ENCODE data around the gene BAZ2B.
A peak's percentile ranks its signal among the peaks of the same experiment; 100 is the strongest.

Gene BAZ2B

GRCh38 chr2:159526433-159526832, 89.9 kb downstream of the BAZ2B start:
- DNase-seq, result no peak

GRCh38 chr2:159525012-159525411, 91.3 kb downstream of the BAZ2B start:
- no peak for DNase-seq

- DNase-seq, result no peak
Observed at GRCh38 chr2:159521272-159521671, 95.1 kb downstream of the BAZ2B start.

- DNase-seq, result no peak
Observed at GRCh38 chr2:159518321-159519005, 97.9 kb downstream of the BAZ2B start.

- DNase-seq, result peak; percentile 4
Observed at GRCh38 chr2:159516241-159516758, 100.0 kb downstream of the BAZ2B start.

GRCh38 chr2:159515441-159515840, 100.9 kb downstream of the BAZ2B start:
- DNase-seq, result no peak

- DNase-seq, result no peak
Observed at GRCh38 chr2:159513745-159514144, 102.6 kb downstream of the BAZ2B start.

GRCh38 chr2:159508140-159508539, 108.2 kb downstream of the BAZ2B start:
- no peak for DNase-seq

GRCh38 chr2:159506764-159507440, 109.4 kb downstream of the BAZ2B start:
- no peak for DNase-seq

GRCh38 chr2:159506202-159506601, 110.1 kb downstream of the BAZ2B start:
- no peak for DNase-seq

- no peak for DNase-seq
Observed at GRCh38 chr2:159505196-159505595, 111.2 kb downstream of the BAZ2B start.

GRCh38 chr2:159501743-159502142, 114.6 kb downstream of the BAZ2B start:
- DNase-seq, result no peak

- no peak for DNase-seq
Observed at GRCh38 chr2:159497847-159498246, 118.5 kb downstream of the BAZ2B start.

GRCh38 chr2:159497256-159497655, 119.1 kb downstream of the BAZ2B start:
- DNase-seq, result no peak

- DNase-seq, result no peak
Observed at GRCh38 chr2:159489476-159489875, 126.9 kb downstream of the BAZ2B start.

GRCh38 chr2:159484532-159484931, 131.8 kb downstream of the BAZ2B start:
- DNase-seq, result no peak

GRCh38 chr2:159476329-159476728, 140.0 kb downstream of the BAZ2B start:
- DNase-seq, result no peak

GRCh38 chr2:159475793-159476192, 140.6 kb downstream of the BAZ2B start:
- DNase-seq, result no peak

GRCh38 chr2:159471340-159471739, 145.0 kb downstream of the BAZ2B start:
- no peak for DNase-seq

GRCh38 chr2:159468257-159468656, 148.1 kb downstream of the BAZ2B start:
- no peak for DNase-seq

GRCh38 chr2:159462961-159463360, 153.4 kb downstream of the BAZ2B start:
- no peak for DNase-seq

- no peak for DNase-seq
Observed at GRCh38 chr2:159462201-159462785, 154.1 kb downstream of the BAZ2B start.

- DNase-seq, result no peak
Observed at GRCh38 chr2:159461076-159461475, 155.3 kb downstream of the BAZ2B start.

- no peak for DNase-seq
Observed at GRCh38 chr2:159460227-159460626, 156.1 kb downstream of the BAZ2B start.

Measured in effector CD4-positive, alpha-beta T cell (primary cell).